Heart left ventricle (tissue), 13 donors: Measurements from ENCODE around the gene RMND1.
"Not testable (repeated sequence)": the region's sequence is repeated elsewhere in the genome, so short reads cannot be mapped to it uniquely, and the experiment has no call there.

Source experiments
- CTCF ChIP-seq, 12 donors: fragments of 200-600 bp; sonication (generic) in 4 of 12; IDR thresholded peaks; one replicate each; pipeline versions ENCODE4 v1.5.0 to v1.8.0; 2018 to 2022; ENCODE audit warnings: antibody characterized with exemption in 12 of 12, mild to moderate bottlenecking in 5 of 12
- POLR2A ChIP-seq, 2 donors: fragments of 450-650 bp; IDR thresholded peaks; one replicate each; pipeline ENCODE4 v1.6.1; 2017; ENCODE audit warnings: antibody characterized with exemption in 2 of 2, mild to moderate bottlenecking in 2 of 2, moderate library complexity in 2 of 2
- donor health status: ischemic (EF 13 %, LVEDD 7.1; RV severe dilation, severe dysfunction).
- donor health status: DM: no; HTN: yes; CAD: no.
- donor health status: DM: no; HTN: no; CAD: no.
- donor health status: ischemic (EF 25% LVEDD 6.9; RV normal size, moderate dysfunction).
- donor health status: ischemic (EF 25% LVEDD 5.7; RV mildly dilated, moderate dysfunction).
- donor health status: ischemic (EF 35%, LVEDD 5.7; RV mildly dilated, moderate dysfunction).
- donor health status: nonischemic (EF 11% LVEDD 7.7; RV severe dilation, severe dysfunction).
- donor health status: DM: yes; HTN: yes; CAD: no.
- donor health status: PGD.
- donor health status: ischemic (EF 29% LVEDD 5.4; RV normal size, mild dysfunction).
- donor health status: nonischemic (EF 23%, LVEDD 6.1; RV moderate dilation, normal function).

- TF ChIP-seq POLR2A, CTCF (IDR thresholded peaks at IDR 0.05): not testable (repeated sequence)
These were observed 3.9 kb upstream of the RMND1 start for GRCh38 chr6:151455751-151456398.
